HepG2 (cell line): ENCODE results near the gene NEURL2. TPM values are rescaled to one million over a fixed set of nuclear protein-coding genes. Genes with fewer than 3 reads are reported as not detected.

ENCODE experiments used
- ADNP ChIP-seq: sonication (generic); formaldehyde crosslinking; IDR thresholded peaks from 2 replicates; pipeline ENCODE4 v1.4.0; 2020; ENCODE audit warnings: missing genetic modification reagents
- AGO1 ChIP-seq: fragments of 200-400 bp; formaldehyde crosslinking; IDR thresholded peaks from 2 replicates; pipeline ENCODE4 v1.6.1; 2017; ENCODE audit warnings: mild to moderate bottlenecking, low read depth, low read length, moderate library complexity; ENCODE audit not compliant: poor library complexity, severe bottlenecking
- AGO2 ChIP-seq: fragments of 200-400 bp; formaldehyde crosslinking; optimal IDR thresholded peaks from 2 replicates; pipeline ENCODE3; 2017; ENCODE audit warnings: mild to moderate bottlenecking, low read depth, low read length, moderate library complexity
- CBFB ChIP-seq: sonication (generic); formaldehyde crosslinking; IDR thresholded peaks from 2 replicates; pipeline ENCODE4 v1.4.0; 2020; ENCODE audit warnings: missing genetic modification reagents
- HIVEP1 ChIP-seq: sonication (generic); formaldehyde crosslinking; IDR thresholded peaks from 2 replicates; pipeline ENCODE4 v1.4.0; 2020; ENCODE audit warnings: mild to moderate bottlenecking, missing genetic modification reagents
- HNRNPLL ChIP-seq: fragments of 200-400 bp; formaldehyde crosslinking; IDR thresholded peaks from 2 replicates; pipeline ENCODE4 v1.6.1; 2017; ENCODE audit warnings: mild to moderate bottlenecking, low read depth, low read length; ENCODE audit not compliant: poor library complexity, severe bottlenecking
- MLXIP ChIP-seq: sonication (generic); formaldehyde crosslinking; IDR thresholded peaks from 2 replicates; pipeline ENCODE4 v1.9.0; 2021; ENCODE audit warnings: missing genetic modification reagents, borderline replicate concordance
- MZF1 ChIP-seq: sonication (generic); formaldehyde crosslinking; IDR thresholded peaks from 2 replicates; pipeline ENCODE4 v1.8.1; 2023; ENCODE audit warnings: mild to moderate bottlenecking, missing genetic modification reagents, borderline replicate concordance
- NFIB ChIP-seq: sonication (generic); formaldehyde crosslinking; IDR thresholded peaks from 2 replicates; pipeline ENCODE4 v1.9.0; 2021; ENCODE audit warnings: missing genetic modification reagents, mild to moderate bottlenecking, borderline replicate concordance
- TEAD3 ChIP-seq: optimal IDR thresholded peaks from 2 replicates; pipeline ENCODE3; 2016; ENCODE audit warnings: borderline replicate concordance
- ZBTB7A ChIP-seq: sonication (generic); formaldehyde crosslinking; IDR thresholded peaks from 2 replicates; pipeline ENCODE4 v1.8.0; 2022; ENCODE audit warnings: mild to moderate bottlenecking, missing genetic modification reagents
- ZMAT3 ChIP-seq: sonication (generic); formaldehyde crosslinking; conservative IDR thresholded peaks from 2 replicates; pipeline ENCODE4 v1.7.0; 2021; ENCODE audit warnings: missing genetic modification reagents
- ZNF10 ChIP-seq: sonication (generic); formaldehyde crosslinking; IDR thresholded peaks from 2 replicates; pipeline ENCODE4 v1.4.0; 2020; ENCODE audit warnings: mild to moderate bottlenecking, low read depth, missing genetic modification reagents, borderline replicate concordance
- ZNF20 ChIP-seq: sonication (generic); formaldehyde crosslinking; IDR thresholded peaks from 2 replicates; pipeline ENCODE4 v1.4.0; 2020; ENCODE audit warnings: mild to moderate bottlenecking, moderate library complexity, missing genetic modification reagents
- ZNF598 ChIP-seq: sonication (generic); formaldehyde crosslinking; IDR thresholded peaks from 2 replicates; pipeline ENCODE4 v1.5.1; 2020; ENCODE audit warnings: mild to moderate bottlenecking, missing genetic modification reagents, borderline replicate concordance
- ZNF710 ChIP-seq: sonication (generic); formaldehyde crosslinking; IDR thresholded peaks from 2 replicates; pipeline ENCODE4 v1.5.0; 2020; ENCODE audit warnings: mild to moderate bottlenecking, missing genetic modification reagents, borderline replicate concordance
- ZNF724P ChIP-seq: sonication (generic); formaldehyde crosslinking; IDR thresholded peaks from 2 replicates; pipeline ENCODE4 v1.8.0; 2022; ENCODE audit warnings: missing genetic modification reagents, borderline replicate concordance
- ZSCAN30 ChIP-seq: sonication (generic); formaldehyde crosslinking; IDR thresholded peaks from 2 replicates; pipeline ENCODE4 v1.5.0; 2020; ENCODE audit warnings: mild to moderate bottlenecking, missing genetic modification reagents
- polyA plus RNA-seq, 8 experiments: library from polyadenylated mRNA; depleted of rRNA in 3 of 8; stranded (reverse) in 7 of 8; unstranded in 1 of 8; fragments of >200 nt; fragmentation: Illumina TruSeq in 4 of 8; extraction: Trizol in 4 of 8; gene quantifications; 2 replicates each; pipeline versions ENCODE4 v1.2.1 to v1.2.3, GENCODE V29; 2011 to 2016; ENCODE audit warnings: low read depth in 4 of 8, missing spikeins in 1 of 8, mixed read lengths in 1 of 8; ENCODE audit not compliant: insufficient read depth in 1 of 8
- total RNA-seq, 5 experiments: library from RNA; depleted of rRNA; stranded (reverse); fragments of >200 nt; fragmentation: Illumina TruSeq; extraction: Trizol; gene quantifications; 2 replicates each; pipeline ENCODE4 v1.2.3, GENCODE V29; 2016; ENCODE audit warnings: low read depth in 1 of 5
- TF ChIP-seq, protein P1 (sequence below): sonication (generic); formaldehyde crosslinking; IDR thresholded peaks from 2 replicates; pipeline ENCODE4 v1.8.0; 2022; ENCODE audit warnings: mild to moderate bottlenecking, missing genetic modification reagents, moderate library complexity
- TF ChIP-seq, protein P2 (sequence below): sonication (generic); formaldehyde crosslinking; IDR thresholded peaks from 2 replicates; pipeline ENCODE4 v1.4.0; 2020; ENCODE audit warnings: mild to moderate bottlenecking, missing genetic modification reagents

Gene NEURL2
- total and polyA plus RNA-seq, 2 of the 13 experiments (the other 11 are each of a cell fraction or from before 2014, with no cell fraction given): 7.2 to 9.7 TPM

DNA sequence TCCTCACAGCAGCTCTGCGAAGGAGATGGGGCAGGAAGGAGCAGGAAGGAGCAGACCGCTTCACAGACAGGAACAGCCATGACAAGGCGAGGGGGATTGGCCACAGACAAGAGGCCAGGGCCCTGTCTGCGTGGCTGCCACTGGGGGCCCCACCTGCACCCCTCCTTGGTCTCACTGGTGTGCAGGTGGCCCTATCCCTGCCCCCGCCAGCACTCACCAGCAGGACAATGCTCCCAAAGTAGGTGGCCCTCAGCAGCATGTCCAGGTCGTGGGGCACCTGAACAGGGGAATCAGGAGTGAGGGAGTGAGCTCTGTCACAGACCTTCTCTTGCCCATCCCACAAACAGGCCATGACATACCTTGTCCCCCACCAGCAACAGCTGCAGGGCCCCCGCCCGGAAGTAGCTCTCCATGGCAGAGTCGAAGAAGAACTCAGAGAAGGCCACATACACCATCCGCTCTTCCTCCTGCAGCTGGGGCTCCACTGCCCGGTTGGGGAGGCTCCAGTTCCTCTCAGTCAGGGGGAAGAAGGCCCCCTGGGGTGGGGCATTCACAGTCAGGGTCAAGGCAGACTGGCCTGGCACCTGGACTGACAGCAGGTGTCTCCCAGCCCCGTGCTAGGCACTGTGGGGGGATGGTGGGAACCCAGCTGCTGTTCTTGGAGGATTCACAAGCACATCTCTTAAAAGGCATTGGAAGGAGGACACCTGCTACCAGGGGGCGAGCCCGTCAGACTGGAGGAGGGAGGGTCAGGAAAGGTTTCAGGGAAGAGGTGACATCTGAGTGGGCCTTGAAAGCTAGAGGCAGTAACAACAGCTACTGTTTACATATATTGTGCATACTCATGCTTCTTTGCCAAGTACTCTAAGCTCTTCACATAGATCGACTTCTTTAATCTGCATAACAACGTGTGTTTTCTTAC is 13.8 kb upstream of the NEURL2 start (continued):
- TF ChIP-seq AGO1: peak; percentile 29
- TF ChIP-seq MZF1: no peak
- TF ChIP-seq ZMAT3 (CRISPR knock-in tag): no peak
- TF ChIP-seq, protein P1, sequence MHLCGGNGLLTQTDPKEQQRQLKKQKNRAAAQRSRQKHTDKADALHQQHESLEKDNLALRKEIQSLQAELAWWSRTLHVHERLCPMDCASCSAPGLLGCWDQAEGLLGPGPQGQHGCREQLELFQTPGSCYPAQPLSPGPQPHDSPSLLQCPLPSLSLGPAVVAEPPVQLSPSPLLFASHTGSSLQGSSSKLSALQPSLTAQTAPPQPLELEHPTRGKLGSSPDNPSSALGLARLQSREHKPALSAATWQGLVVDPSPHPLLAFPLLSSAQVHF (CRISPR knock-in tag): 0 out of 2 replicates have a peak, but pooled peaks have one; percentile 37
- TF ChIP-seq, protein P2, sequence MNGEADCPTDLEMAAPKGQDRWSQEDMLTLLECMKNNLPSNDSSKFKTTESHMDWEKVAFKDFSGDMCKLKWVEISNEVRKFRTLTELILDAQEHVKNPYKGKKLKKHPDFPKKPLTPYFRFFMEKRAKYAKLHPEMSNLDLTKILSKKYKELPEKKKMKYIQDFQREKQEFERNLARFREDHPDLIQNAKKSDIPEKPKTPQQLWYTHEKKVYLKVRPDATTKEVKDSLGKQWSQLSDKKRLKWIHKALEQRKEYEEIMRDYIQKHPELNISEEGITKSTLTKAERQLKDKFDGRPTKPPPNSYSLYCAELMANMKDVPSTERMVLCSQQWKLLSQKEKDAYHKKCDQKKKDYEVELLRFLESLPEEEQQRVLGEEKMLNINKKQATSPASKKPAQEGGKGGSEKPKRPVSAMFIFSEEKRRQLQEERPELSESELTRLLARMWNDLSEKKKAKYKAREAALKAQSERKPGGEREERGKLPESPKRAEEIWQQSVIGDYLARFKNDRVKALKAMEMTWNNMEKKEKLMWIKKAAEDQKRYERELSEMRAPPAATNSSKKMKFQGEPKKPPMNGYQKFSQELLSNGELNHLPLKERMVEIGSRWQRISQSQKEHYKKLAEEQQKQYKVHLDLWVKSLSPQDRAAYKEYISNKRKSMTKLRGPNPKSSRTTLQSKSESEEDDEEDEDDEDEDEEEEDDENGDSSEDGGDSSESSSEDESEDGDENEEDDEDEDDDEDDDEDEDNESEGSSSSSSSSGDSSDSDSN (CRISPR knock-in tag): peak; percentile 22; the same call in 1 of the 2 replicates
- 0 out of 2 replicates have a peak, but pooled peaks have one; percentile 52 for TF ChIP-seq HIVEP1 (CRISPR knock-in tag)
- 0 out of 2 replicates have a peak, but pooled peaks have one; percentile 33 for TF ChIP-seq ZNF724P
- TF ChIP-seq TEAD3 (CRISPR knock-in tag): peak; percentile 19
- peak; percentile 20 for TF ChIP-seq HNRNPLL
- TF ChIP-seq ZNF10 (CRISPR knock-in tag): no peak
- TF ChIP-seq ZNF710 (CRISPR knock-in tag): 0 out of 2 replicates have a peak, but pooled peaks have one; percentile 18
- peak; percentile 69 for TF ChIP-seq AGO2
- peak; percentile 57; the same call in 1 of the 2 replicates for TF ChIP-seq ZBTB7A (CRISPR knock-in tag)
- no peak for TF ChIP-seq ZNF20 (CRISPR knock-in tag)
- peak; percentile 35; the same call in 1 of the 2 replicates for TF ChIP-seq ZNF598
- peak; percentile 48; the same call in 1 of the 2 replicates for TF ChIP-seq ADNP (CRISPR knock-in tag)
- 0 out of 2 replicates have a peak, but pooled peaks have one; percentile 26 for TF ChIP-seq NFIB
- TF ChIP-seq MLXIP: no peak
- TF ChIP-seq ZSCAN30 (CRISPR knock-in tag): 0 out of 2 replicates have a peak, but pooled peaks have one; percentile 3
- TF ChIP-seq CBFB (CRISPR knock-in tag): no peak
